Heart left ventricle (tissue), 16 donors: ENCODE measurements around the gene BCR. TPM values are rescaled to one million over a fixed set of nuclear protein-coding genes. Genes with fewer than 3 reads are reported as not detected.
A peak's percentile ranks its signal among the peaks of the same experiment; 100 is the strongest.

Source experiments
- ATAC-seq, 4 donors: fragments of 200-7000 bp; cut with Tn5 transposase; one replicate each; pipeline ENCODE4 v1.9.1; 2020 to 2022; ENCODE audit warnings: moderate library complexity in 4 of 4, mild to moderate bottlenecking in 3 of 4, moderate number of reproducible peaks in 1 of 4
- DNase-seq, 5 donors: peaks; one replicate each; pipeline ENCODE4 v3.0.0-alpha.2; 2020
- H3K27ac ChIP-seq, 12 donors: fragments of 200-600 bp; sonication (generic) in 4 of 12; one replicate each; pipeline versions ENCODE4 v1.5.0 to v1.8.0; 2016 to 2022; ENCODE audit warnings: mild to moderate bottlenecking in 2 of 12
- H3K27me3 ChIP-seq, 9 donors: fragments of 200-600 bp; sonication (generic) in 2 of 9; one replicate each; pipeline versions ENCODE4 v1.5.1 to v1.8.0; 2016 to 2022; ENCODE audit warnings: mild to moderate bottlenecking in 3 of 9
- H3K36me3 ChIP-seq, 9 donors: fragments of 200-600 bp; sonication (generic) in 2 of 9; one replicate each; pipeline versions ENCODE4 v1.5.0 to v1.8.0; 2018 to 2022; ENCODE audit warnings: mild to moderate bottlenecking in 2 of 9
- H3K4me1 ChIP-seq, 12 donors: fragments of 200-600 bp; sonication (generic) in 4 of 12; one replicate each; pipeline versions ENCODE4 v1.5.0 to v1.8.0; 2016 to 2022; ENCODE audit warnings: mild to moderate bottlenecking in 3 of 12
- H3K4me3 ChIP-seq, 12 donors: fragments of 200-600 bp; sonication (generic) in 4 of 12; one replicate each; pipeline versions ENCODE4 v1.5.0 to v1.8.0; 2017 to 2022; ENCODE audit warnings: mild to moderate bottlenecking in 9 of 12, moderate library complexity in 4 of 12
- H3K9me3 ChIP-seq, 12 donors: fragments of 200-600 bp; sonication (generic) in 4 of 12; one replicate each; pipeline versions ENCODE4 v1.5.0 to v1.8.0; 2016 to 2022; ENCODE audit warnings: mild to moderate bottlenecking in 1 of 12
- CTCF ChIP-seq, 12 donors: fragments of 200-600 bp; sonication (generic) in 4 of 12; IDR thresholded peaks; one replicate each; pipeline versions ENCODE4 v1.5.0 to v1.8.0; 2018 to 2022; ENCODE audit warnings: antibody characterized with exemption in 12 of 12, mild to moderate bottlenecking in 5 of 12
- POLR2A ChIP-seq, 2 donors: fragments of 450-650 bp; IDR thresholded peaks; one replicate each; pipeline ENCODE4 v1.6.1; 2017; ENCODE audit warnings: antibody characterized with exemption in 2 of 2, mild to moderate bottlenecking in 2 of 2, moderate library complexity in 2 of 2
- WGBS, 4 donors: extraction: QIAGEN DNeasy Blood & Tissue Kit in 2 of 4; methylation state at CpG; one replicate each; pipeline versions ENCODE4 v1.1.5 to v1.1.7; 2013 to 2018; 5-methylcytosine and 5-hydroxymethylcytosine counted together
- intact Hi-C, 10 donors: fragments of 100-400 bp; cut with DNase I; formaldehyde crosslinking; loops; one replicate each; pipeline versions ENCODE4 v1.11.1 to v1.14.2; 2022
- polyA plus RNA-seq, 2 donors: library from polyadenylated mRNA; stranded (reverse); fragments of 200-250 nt; gene quantifications; one replicate each; pipeline ENCODE4 v1.2.3, GENCODE V29; 2013
- total RNA-seq, 9 donors: library from RNA; depleted of rRNA in 2 of 9; stranded (reverse); fragments of >200 nt in 2 of 9; fragmentation: NEBNext Ultra II Directional in 3 of 9; extraction: Animal tissue kit (Norgen Biotek cat#: 25700) in 3 of 9; gene quantifications; one replicate each; pipeline versions ENCODE4 v1.1.0 to v1.2.4, GENCODE V29; 2016 to 2023
- donor health status: ischemic (EF 13 %, LVEDD 7.1; RV severe dilation, severe dysfunction).
- donor health status: healthy with polysubstance abuse.
- donor health status: DM: no; HTN: yes; CAD: no.
- donor health status: DM: no; HTN: no; CAD: no.
- donor health status: ischemic (EF 25% LVEDD 6.9; RV normal size, moderate dysfunction).
- donor health status: ischemic (EF 25% LVEDD 5.7; RV mildly dilated, moderate dysfunction).
- donor health status: healthy.
- donor health status: DM: yes; HTN: yes; CAD: no.
- donor health status: ischemic (EF 35%, LVEDD 5.7; RV mildly dilated, moderate dysfunction).
- donor health status: nonischemic (EF 11% LVEDD 7.7; RV severe dilation, severe dysfunction).
- donor health status: DM: yes; HTN: yes; CAD: no.
- donor health status: PGD.
- donor health status: ischemic (EF 29% LVEDD 5.4; RV normal size, mild dysfunction).
- donor health status: nonischemic (EF 23%, LVEDD 6.1; RV moderate dilation, normal function).

The BCR gene
- total and polyA plus RNA-seq, 11 donors = 12.6 to 51.1 (median 28.7) TPM

GRCh38 chr22:23216461-23217170 is 36.3 kb downstream of the BCR start:
- Histone ChIP-seq H3K27ac (peak overlapping the region in 7 of 12 donors; percentile 19 to 68 (median 23)), H3K4me3 (no peak overlapping the region), H3K4me1 (peaks cover 25 to 100% (median 81%) of the 10 kb centered on the region in 12 donors), H3K9me3 (no peaks in the 10 kb centered on the region), H3K36me3 (no peaks in the 10 kb centered on the region), H3K27me3 (no peaks in the 10 kb centered on the region)
- intact Hi-C loops = loop anchor here in 4 of 10 donors (2.0 to 5.0 kb wide), 2 partner anchors 20 to 34 kb away; partner anchors contain the start of gene BCR (in 3 of the 4)
- ATAC-seq (no peak), DNase-seq (no peak)
- 73 to 86% (median 78%) methylated on average over 16 of the region's 16 CpGs for WGBS, 4 donors
- TF ChIP-seq POLR2A (IDR thresholded peaks at IDR 0.05) = no peak

- peak in 1 of 12 donors; percentile 9 for TF ChIP-seq CTCF (IDR thresholded peaks at IDR 0.05)
- TF ChIP-seq POLR2A (IDR thresholded peaks at IDR 0.05) = no peak
- DNase-seq (peak in 3 of 5 donors; percentile 54 to 64 (median 59)), ATAC-seq (peak in 3 of 4 donors; percentile 33 to 80 (median 35))
- WGBS, 4 donors = 67 to 73% (median 69%) methylated on average over 15 to 16 of the region's 16 CpGs
- intact Hi-C loops = loop anchor here in 4 of 10 donors (2.0 to 5.0 kb wide), 2 partner anchors 21 to 35 kb away; partner anchors contain the start of gene BCR (in 3 of the 4)
- Histone ChIP-seq H3K4me3 (no peak overlapping the region), H3K27ac (peak overlapping the region in 9 of 12 donors; percentile 43 to 75 (median 63)), H3K36me3 (no peaks in the 10 kb centered on the region), H3K9me3 (no peaks in the 10 kb centered on the region), H3K27me3 (no peaks in the 10 kb centered on the region), H3K4me1 (peaks cover 25 to 99% (median 83%) of the 10 kb centered on the region in 12 donors)
Observed at GRCh38 chr22:23217171-23218052, 37.1 kb downstream of the BCR start.

DNA sequence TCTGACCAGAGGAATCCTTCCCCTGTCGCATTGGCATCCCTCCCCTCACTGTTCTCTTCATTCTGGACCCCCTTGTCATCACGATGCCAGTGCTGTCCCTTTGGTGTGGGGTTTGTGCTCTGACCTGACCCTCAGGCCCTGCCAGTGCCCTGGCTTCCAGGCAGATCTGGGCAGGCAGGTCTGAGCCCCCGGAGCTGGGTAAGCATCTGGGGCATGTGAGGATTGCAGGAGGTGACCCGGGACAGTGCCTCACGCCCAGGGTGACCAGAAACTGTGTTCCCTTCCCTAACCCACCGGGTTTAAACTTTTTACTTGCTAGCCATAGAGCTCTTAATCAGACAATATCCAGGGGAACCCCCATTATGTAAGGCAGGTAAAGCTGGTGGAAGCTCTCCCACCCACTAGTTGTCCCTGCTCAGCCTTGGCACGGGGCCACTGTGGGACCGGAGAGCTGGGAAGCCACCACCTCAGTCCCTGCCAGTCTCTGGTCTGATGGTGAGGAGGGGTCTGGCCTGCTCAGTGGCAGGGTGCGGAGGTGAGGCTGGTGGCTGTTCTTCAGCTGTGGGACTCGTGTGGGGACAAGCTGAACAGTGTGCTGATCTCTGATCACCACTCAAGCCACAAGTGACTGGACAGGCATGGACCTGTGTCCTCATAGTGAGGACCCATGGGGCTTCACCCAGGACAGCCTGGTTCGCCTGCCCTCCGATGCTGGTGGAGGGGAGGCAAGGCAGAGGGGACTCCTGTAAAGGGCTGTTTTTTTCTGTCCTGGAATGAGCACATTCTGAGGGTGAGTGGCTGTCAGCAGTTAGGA is 38.0 kb downstream of the BCR start:
- Histone ChIP-seq H3K36me3 (no peaks in the 10 kb centered on the region), H3K27ac (peak overlapping the region; percentile 1 to 75 (median 62)), H3K9me3 (no peaks in the 10 kb centered on the region), H3K4me3 (peak overlapping the region in 2 of 12 donors; percentile 7 to 17), H3K27me3 (no peaks in the 10 kb centered on the region), H3K4me1 (peaks cover 27 to 100% (median 85%) of the 10 kb centered on the region in 12 donors)
- TF ChIP-seq POLR2A (IDR thresholded peaks at IDR 0.05) = no peak
- intact Hi-C loops = loop anchor here in 3 of 10 donors (5.0 kb wide), 1 partner anchor 36 kb away; the partner anchor contains the start of gene BCR (in 3 of the 3)
- DNase-seq (no peak), ATAC-seq (no peak)
- WGBS, 4 donors = 69 to 84% (median 74%) methylated on average over 5 to 12 of the region's 12 CpGs

- 37 to 55% (median 44%) methylated on average over 10 to 11 of the region's 11 CpGs for WGBS, 4 donors
- intact Hi-C loops = loop anchor here in 3 of 10 donors (5.0 kb wide), 1 partner anchor 37 kb away; the partner anchor contains the start of gene BCR (in 3 of the 3)
- H3K36me3 ChIP-seq = no peaks in the 10 kb centered on the region
- peak overlapping the region in 2 of 12 donors; percentile 7 to 17 for H3K4me3 ChIP-seq
- no peaks in the 10 kb centered on the region for H3K9me3 ChIP-seq
- H3K27me3 ChIP-seq = no peaks in the 10 kb centered on the region
- DNase-seq = peak in 2 of 5 donors; percentile 69 to 80
- peak overlapping the region; percentile 1 to 75 (median 62) for H3K27ac ChIP-seq
- no peak for TF ChIP-seq CTCF (IDR thresholded peaks at IDR 0.05)
- TF ChIP-seq POLR2A (IDR thresholded peaks at IDR 0.05) = no peak
- H3K4me1 ChIP-seq = peaks cover 31 to 100% (median 86%) of the 10 kb centered on the region in 12 donors
- ATAC-seq = peak in 3 of 4 donors; percentile 17 to 53 (median 50)
Observed at GRCh38 chr22:23218867-23219251, 38.5 kb downstream of the BCR start.
